ENCODE data around the gene KLHL8.
A peak's percentile ranks its signal among the peaks of the same experiment; 100 is the strongest.

KLHL8 gene

GRCh38 chr4:87220094-87220822 lies at the start of gene KLHL8:
TSS of gene KLHL8 (minus strand) at chr4:87220618. CDS start at chr4:87195539, 25,079 bp downstream.
- DNase-seq (ENCODE audit: low read depth) = peak; percentile 53

- no peak for DNase-seq (ENCODE audit: low read depth)
Observed at GRCh38 chr4:87270144-87270543, 49.7 kb upstream of the KLHL8 start.

- no peak for DNase-seq (ENCODE audit: low read depth)
Observed at GRCh38 chr4:87268411-87268810, 48.0 kb upstream of the KLHL8 start.

- DNase-seq (ENCODE audit: low read depth) = no peak
Observed at GRCh38 chr4:87266986-87267385, 46.6 kb upstream of the KLHL8 start.

GRCh38 chr4:87262886-87263285 lies 42.5 kb upstream of the KLHL8 start:
- no peak for DNase-seq (ENCODE audit: low read depth)

- no peak for DNase-seq (ENCODE audit: low read depth)
Observed at GRCh38 chr4:87260477-87260876, 40.1 kb upstream of the KLHL8 start.

GRCh38 chr4:87258677-87259076 lies 38.3 kb upstream of the KLHL8 start:
- DNase-seq (ENCODE audit: low read depth) = no peak

- DNase-seq (ENCODE audit: low read depth) = no peak
Observed at GRCh38 chr4:87257523-87257922, 37.1 kb upstream of the KLHL8 start.

- DNase-seq (ENCODE audit: low read depth) = no peak
Observed at GRCh38 chr4:87255755-87256154, 35.3 kb upstream of the KLHL8 start.

GRCh38 chr4:87251106-87251505 lies 30.7 kb upstream of the KLHL8 start:
- DNase-seq (ENCODE audit: low read depth) = no peak

GRCh38 chr4:87250294-87250693 lies 29.9 kb upstream of the KLHL8 start:
- DNase-seq (ENCODE audit: low read depth) = no peak

- DNase-seq (ENCODE audit: low read depth) = no peak
Observed at GRCh38 chr4:87249332-87250019, 29.1 kb upstream of the KLHL8 start.

GRCh38 chr4:87243426-87244053 lies 23.1 kb upstream of the KLHL8 start:
- no peak for DNase-seq (ENCODE audit: low read depth)

- DNase-seq (ENCODE audit: low read depth) = no peak
Observed at GRCh38 chr4:87241336-87241735, 20.9 kb upstream of the KLHL8 start.

GRCh38 chr4:87240341-87240740 lies 19.9 kb upstream of the KLHL8 start:
- no peak for DNase-seq (ENCODE audit: low read depth)

GRCh38 chr4:87239821-87240220 lies 19.4 kb upstream of the KLHL8 start:
- no peak for DNase-seq (ENCODE audit: low read depth)

GRCh38 chr4:87239194-87239593 lies 18.8 kb upstream of the KLHL8 start:
- no peak for DNase-seq (ENCODE audit: low read depth)

GRCh38 chr4:87236861-87237260 lies 16.4 kb upstream of the KLHL8 start:
- DNase-seq (ENCODE audit: low read depth) = no peak

- DNase-seq (ENCODE audit: low read depth) = no peak
Observed at GRCh38 chr4:87235020-87235671, 14.7 kb upstream of the KLHL8 start.

- no peak for DNase-seq (ENCODE audit: low read depth)
Observed at GRCh38 chr4:87232216-87232615, 11.8 kb upstream of the KLHL8 start.

- no peak for DNase-seq (ENCODE audit: low read depth)
Observed at GRCh38 chr4:87230806-87231205, 10.4 kb upstream of the KLHL8 start.

- no peak for DNase-seq (ENCODE audit: low read depth)
Observed at GRCh38 chr4:87229979-87230378, 9.6 kb upstream of the KLHL8 start.

All from HS-5 (cell line).